Measurements from ENCODE around the gene THEM4. TPM values are rescaled to one million over a fixed set of nuclear protein-coding genes. Genes with fewer than 3 reads are reported as not detected.

Gene THEM4
- total and polyA plus RNA-seq, 2 of the 8 experiments (the other 6 are each of a cell fraction or from before 2014, with no cell fraction given): 9.9 to 11.2 TPM

GRCh38 chr1:151882466-151882865 is 26.8 kb downstream of the THEM4 start (continued):
- no peak for TF ChIP-seq SP1 (IDR thresholded peaks at IDR 0.05; ENCODE audit: low read depth, low read length)
- TF ChIP-seq KDM4A (IDR thresholded peaks at IDR 0.05; ENCODE audit: low read depth, low read length, severe bottlenecking): no peak
